Heart left ventricle (tissue), 16 donors: ENCODE data around the gene PCBP4. TPM values are rescaled to one million over a fixed set of nuclear protein-coding genes. Genes with fewer than 3 reads are reported as not detected.
A peak's percentile ranks its signal among the peaks of the same experiment; 100 is the strongest.

Experiments
- ATAC-seq, 4 donors: fragments of 200-7000 bp; cut with Tn5 transposase; one replicate each; pipeline ENCODE4 v1.9.1; 2020 to 2022; ENCODE audit warnings: moderate library complexity in 4 of 4, mild to moderate bottlenecking in 3 of 4, moderate number of reproducible peaks in 1 of 4
- DNase-seq, 5 donors: peaks; one replicate each; pipeline ENCODE4 v3.0.0-alpha.2; 2020
- H3K27ac ChIP-seq, 12 donors: fragments of 200-600 bp; sonication (generic) in 4 of 12; one replicate each; pipeline versions ENCODE4 v1.5.0 to v1.8.0; 2016 to 2022; ENCODE audit warnings: mild to moderate bottlenecking in 2 of 12
- H3K27me3 ChIP-seq, 9 donors: fragments of 200-600 bp; sonication (generic) in 2 of 9; one replicate each; pipeline versions ENCODE4 v1.5.1 to v1.8.0; 2016 to 2022; ENCODE audit warnings: mild to moderate bottlenecking in 3 of 9
- H3K36me3 ChIP-seq, 9 donors: fragments of 200-600 bp; sonication (generic) in 2 of 9; one replicate each; pipeline versions ENCODE4 v1.5.0 to v1.8.0; 2018 to 2022; ENCODE audit warnings: mild to moderate bottlenecking in 2 of 9
- H3K4me1 ChIP-seq, 12 donors: fragments of 200-600 bp; sonication (generic) in 4 of 12; one replicate each; pipeline versions ENCODE4 v1.5.0 to v1.8.0; 2016 to 2022; ENCODE audit warnings: mild to moderate bottlenecking in 3 of 12
- H3K4me3 ChIP-seq, 12 donors: fragments of 200-600 bp; sonication (generic) in 4 of 12; one replicate each; pipeline versions ENCODE4 v1.5.0 to v1.8.0; 2017 to 2022; ENCODE audit warnings: mild to moderate bottlenecking in 9 of 12, moderate library complexity in 4 of 12
- H3K9me3 ChIP-seq, 12 donors: fragments of 200-600 bp; sonication (generic) in 4 of 12; one replicate each; pipeline versions ENCODE4 v1.5.0 to v1.8.0; 2016 to 2022; ENCODE audit warnings: mild to moderate bottlenecking in 1 of 12
- POLR2A ChIP-seq, 2 donors: fragments of 450-650 bp; IDR thresholded peaks; one replicate each; pipeline ENCODE4 v1.6.1; 2017; ENCODE audit warnings: antibody characterized with exemption in 2 of 2, mild to moderate bottlenecking in 2 of 2, moderate library complexity in 2 of 2
- WGBS, 4 donors: extraction: QIAGEN DNeasy Blood & Tissue Kit in 2 of 4; methylation state at CpG; one replicate each; pipeline versions ENCODE4 v1.1.5 to v1.1.7; 2013 to 2018; 5-methylcytosine and 5-hydroxymethylcytosine counted together
- intact Hi-C, 10 donors: fragments of 100-400 bp; cut with DNase I; formaldehyde crosslinking; loops; one replicate each; pipeline versions ENCODE4 v1.11.1 to v1.14.2; 2022
- polyA plus RNA-seq, 2 donors: library from polyadenylated mRNA; stranded (reverse); fragments of 200-250 nt; gene quantifications; one replicate each; pipeline ENCODE4 v1.2.3, GENCODE V29; 2013
- total RNA-seq, 9 donors: library from RNA; depleted of rRNA in 2 of 9; stranded (reverse); fragments of >200 nt in 2 of 9; fragmentation: NEBNext Ultra II Directional in 3 of 9; extraction: Animal tissue kit (Norgen Biotek cat#: 25700) in 3 of 9; gene quantifications; one replicate each; pipeline versions ENCODE4 v1.1.0 to v1.2.4, GENCODE V29; 2016 to 2023
- TF ChIP-seq, protein P1 (sequence below), 12 donors: fragments of 200-600 bp; sonication (generic) in 4 of 12; IDR thresholded peaks; one replicate each; pipeline versions ENCODE4 v1.5.0 to v1.8.0; 2018 to 2022; ENCODE audit warnings: antibody characterized with exemption in 12 of 12, mild to moderate bottlenecking in 5 of 12
- donor health status: ischemic (EF 13 %, LVEDD 7.1; RV severe dilation, severe dysfunction).
- donor health status: healthy with polysubstance abuse.
- donor health status: DM: no; HTN: yes; CAD: no.
- donor health status: DM: no; HTN: no; CAD: no.
- donor health status: ischemic (EF 25% LVEDD 6.9; RV normal size, moderate dysfunction).
- donor health status: ischemic (EF 25% LVEDD 5.7; RV mildly dilated, moderate dysfunction).
- donor health status: healthy.
- donor health status: DM: yes; HTN: yes; CAD: no.
- donor health status: ischemic (EF 35%, LVEDD 5.7; RV mildly dilated, moderate dysfunction).
- donor health status: nonischemic (EF 11% LVEDD 7.7; RV severe dilation, severe dysfunction).
- donor health status: DM: yes; HTN: yes; CAD: no.
- donor health status: PGD.
- donor health status: ischemic (EF 29% LVEDD 5.4; RV normal size, mild dysfunction).
- donor health status: nonischemic (EF 23%, LVEDD 6.1; RV moderate dilation, normal function).

Gene PCBP4
- total and polyA plus RNA-seq, 11 donors: 55.4 to 149 (median 64.8) TPM

DNA sequence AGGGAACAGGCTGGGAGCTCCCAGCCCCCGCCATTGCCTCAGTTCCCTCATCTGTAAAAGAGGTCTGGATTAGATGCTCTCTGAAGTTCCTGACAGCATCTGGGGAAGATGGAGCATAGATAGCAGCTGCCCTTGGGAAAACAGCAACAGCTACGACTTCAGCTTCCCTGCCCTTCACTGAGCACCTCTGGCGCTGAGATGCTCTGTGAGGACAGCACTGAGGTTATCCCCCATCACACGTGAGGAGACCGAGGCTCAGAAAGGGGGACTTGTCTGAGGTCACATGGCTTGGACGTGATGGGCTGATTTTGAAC lies 39.5 kb upstream of the PCBP4 start:
- Histone ChIP-seq H3K9me3 (no peaks in the 10 kb centered on the region), H3K4me1 (peaks cover 16 to 43% (median 30%) of the 10 kb centered on the region in 12 donors), H3K36me3 (no peaks in the 10 kb centered on the region), H3K4me3 (no peak overlapping the region), H3K27ac (peak overlapping the region in 3 of 12 donors; percentile 56 to 82 (median 74)), H3K27me3 (no peaks in the 10 kb centered on the region)
- TF ChIP-seq, protein P1, sequence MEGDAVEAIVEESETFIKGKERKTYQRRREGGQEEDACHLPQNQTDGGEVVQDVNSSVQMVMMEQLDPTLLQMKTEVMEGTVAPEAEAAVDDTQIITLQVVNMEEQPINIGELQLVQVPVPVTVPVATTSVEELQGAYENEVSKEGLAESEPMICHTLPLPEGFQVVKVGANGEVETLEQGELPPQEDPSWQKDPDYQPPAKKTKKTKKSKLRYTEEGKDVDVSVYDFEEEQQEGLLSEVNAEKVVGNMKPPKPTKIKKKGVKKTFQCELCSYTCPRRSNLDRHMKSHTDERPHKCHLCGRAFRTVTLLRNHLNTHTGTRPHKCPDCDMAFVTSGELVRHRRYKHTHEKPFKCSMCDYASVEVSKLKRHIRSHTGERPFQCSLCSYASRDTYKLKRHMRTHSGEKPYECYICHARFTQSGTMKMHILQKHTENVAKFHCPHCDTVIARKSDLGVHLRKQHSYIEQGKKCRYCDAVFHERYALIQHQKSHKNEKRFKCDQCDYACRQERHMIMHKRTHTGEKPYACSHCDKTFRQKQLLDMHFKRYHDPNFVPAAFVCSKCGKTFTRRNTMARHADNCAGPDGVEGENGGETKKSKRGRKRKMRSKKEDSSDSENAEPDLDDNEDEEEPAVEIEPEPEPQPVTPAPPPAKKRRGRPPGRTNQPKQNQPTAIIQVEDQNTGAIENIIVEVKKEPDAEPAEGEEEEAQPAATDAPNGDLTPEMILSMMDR (IDR thresholded peaks at IDR 0.05): no peak
- no peak for TF ChIP-seq POLR2A (IDR thresholded peaks at IDR 0.05)
- no peak for ATAC-seq
- no peak for DNase-seq
- 64 to 75% (median 73%) methylated on average over 6 of the region's 6 CpGs for WGBS, 4 donors
- intact Hi-C loops: loop anchor here in 3 of 10 donors (2.0 to 10.0 kb wide), 3 partner anchors 46 to 338 kb away; no protein-coding TSS in a partner anchor

DNA sequence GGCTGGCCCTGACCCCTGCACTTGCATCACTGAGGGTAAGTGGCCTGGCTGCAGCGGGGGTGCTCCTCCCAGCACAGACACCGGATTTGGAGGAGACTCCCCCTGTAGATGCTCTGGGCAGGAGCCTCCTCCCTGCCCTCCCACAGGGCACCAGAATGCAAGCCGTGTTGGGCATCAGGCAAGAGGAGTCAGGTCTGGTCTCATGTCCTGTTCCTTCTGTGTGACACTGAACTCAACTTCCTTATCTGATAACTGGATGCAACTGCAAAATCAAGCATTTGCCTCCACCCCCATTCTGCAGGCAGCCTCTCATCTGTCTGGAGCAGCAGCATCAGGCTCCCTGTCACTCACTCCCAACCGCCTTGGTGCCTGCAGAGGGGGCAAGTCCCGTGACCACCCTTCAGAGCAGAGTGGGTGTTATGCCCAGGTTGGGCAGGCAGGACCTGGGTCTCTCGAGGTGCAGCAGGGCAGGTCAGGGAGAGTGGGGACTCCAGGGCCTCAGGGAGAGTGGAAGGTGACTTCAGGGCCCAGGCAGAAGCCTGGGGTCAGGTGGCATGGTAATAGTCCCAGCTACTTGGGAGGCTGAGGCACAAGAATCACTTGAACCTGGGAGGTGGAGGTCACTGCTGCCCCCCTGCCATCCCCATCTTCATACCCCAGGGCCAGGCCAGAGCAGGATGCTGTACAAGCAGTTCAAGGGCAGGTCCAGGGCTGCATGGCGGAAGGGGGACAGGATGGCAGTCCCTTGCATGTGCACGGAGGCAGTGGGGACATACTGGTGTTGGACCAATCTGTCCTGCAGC lies 39.0 kb upstream of the PCBP4 start:
- TF ChIP-seq, protein P1 (IDR thresholded peaks at IDR 0.05): no peak
- WGBS, 4 donors: 41 to 49% (median 48%) methylated on average over 6 to 8 of the region's 8 CpGs
- intact Hi-C loops: loop anchor here in 3 of 10 donors (2.0 to 10.0 kb wide), 3 partner anchors 46 to 339 kb away; no protein-coding TSS in a partner anchor
- H3K27me3 ChIP-seq: no peaks in the 10 kb centered on the region
- ATAC-seq (peak in 2 of 4 donors; percentile 2 to 3), DNase-seq (no peak)
- peaks cover 16 to 47% (median 34%) of the 10 kb centered on the region in 12 donors for H3K4me1 ChIP-seq
- H3K27ac ChIP-seq: peak overlapping the region in 10 of 12 donors; percentile 19 to 82 (median 66)
- peak overlapping the region in 3 of 12 donors; percentile 8 to 26 (median 16) for H3K4me3 ChIP-seq
- H3K9me3 ChIP-seq: no peaks in the 10 kb centered on the region
- H3K36me3 ChIP-seq: no peaks in the 10 kb centered on the region

DNA sequence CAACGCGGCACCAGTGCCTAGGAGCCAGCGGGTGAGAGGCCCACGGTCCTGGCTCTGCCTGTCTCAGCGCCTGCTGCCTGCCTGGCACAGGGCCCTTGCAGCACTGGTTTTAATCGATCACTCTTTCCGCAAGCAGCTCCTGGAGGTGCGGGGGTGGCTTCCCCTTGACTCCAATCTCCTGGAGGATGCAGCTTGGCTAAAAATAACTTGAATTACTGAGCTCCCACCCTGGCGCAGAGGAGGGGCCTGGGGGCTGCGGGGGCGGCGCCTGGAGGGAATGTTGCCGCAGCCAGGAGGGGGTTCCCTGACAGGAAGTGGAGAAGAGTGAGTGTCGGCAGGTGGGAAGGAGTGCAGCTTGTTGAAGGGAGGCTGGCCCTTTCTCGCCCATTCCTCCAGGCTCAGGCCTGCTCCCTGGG lies 38.3 kb upstream of the PCBP4 start:
- TF ChIP-seq POLR2A (IDR thresholded peaks at IDR 0.05): no peak
- TF ChIP-seq, protein P1 (IDR thresholded peaks at IDR 0.05): peak in 1 of 12 donors; percentile 14
- intact Hi-C loops: loop anchor here in 8 of 10 donors (1.0 to 10.0 kb wide), 7 partner anchors 47 to 339 kb away; partner anchors contain the start of gene DUSP7 (in 1 of the 8)
- Histone ChIP-seq H3K27ac (peak overlapping the region; percentile 19 to 82 (median 60)), H3K4me1 (peaks cover 16 to 47% (median 34%) of the 10 kb centered on the region in 12 donors), H3K4me3 (peak overlapping the region in 3 of 12 donors; percentile 8 to 26 (median 16)), H3K36me3 (no peaks in the 10 kb centered on the region), H3K9me3 (no peaks in the 10 kb centered on the region), H3K27me3 (no peaks in the 10 kb centered on the region)
- 5 to 11% (median 7%) methylated on average over 15 of the region's 15 CpGs for WGBS, 4 donors
- DNase-seq: peak in 4 of 5 donors; percentile 43 to 74 (median 66)
- peak; percentile 12 to 70 (median 42) for ATAC-seq

DNA sequence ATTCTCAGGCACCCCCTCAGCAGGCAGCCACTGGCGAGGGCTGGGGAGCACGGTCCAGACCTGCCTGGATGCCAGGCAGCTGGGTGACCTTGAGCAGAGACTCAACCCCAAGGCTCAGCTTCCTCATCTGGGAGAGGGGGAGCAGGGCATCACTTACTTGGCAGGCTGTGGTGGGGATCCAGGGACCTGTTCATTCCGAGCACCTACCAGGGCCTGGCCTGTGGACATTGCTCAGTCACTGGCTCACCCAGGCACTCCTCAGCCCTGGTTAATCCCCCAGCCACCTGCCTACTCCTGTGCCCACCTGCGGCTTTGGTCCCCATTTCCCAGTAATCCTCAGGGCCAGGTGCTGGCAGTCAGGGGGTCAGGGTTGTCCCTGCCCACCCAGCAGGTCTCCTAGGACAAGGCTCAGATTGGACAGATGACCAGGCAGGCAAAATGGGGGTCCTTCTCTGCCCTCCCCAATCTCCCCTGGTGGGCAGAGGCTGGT lies 37.7 kb upstream of the PCBP4 start:
- TF ChIP-seq POLR2A (IDR thresholded peaks at IDR 0.05): no peak
- TF ChIP-seq, protein P1 (IDR thresholded peaks at IDR 0.05): no peak
- peak overlapping the region in 11 of 12 donors; percentile 19 to 82 (median 65) for H3K27ac ChIP-seq
- DNase-seq (no peak), ATAC-seq (peak in 2 of 4 donors; percentile 2 to 3)
- WGBS, 4 donors: 76 to 91% (median 86%) methylated on average over 4 of the region's 4 CpGs
- no peak overlapping the region for H3K4me3 ChIP-seq
- H3K4me1 ChIP-seq: peaks cover 16 to 47% (median 34%) of the 10 kb centered on the region in 12 donors
- H3K36me3 ChIP-seq: no peaks in the 10 kb centered on the region
- H3K9me3 ChIP-seq: no peaks in the 10 kb centered on the region
- intact Hi-C loops: loop anchor here (1.0 to 10.0 kb wide), 14 partner anchors 47 to 340 kb away; partner anchors contain the start of gene DUSP7 (in 1 of the 10)
- H3K27me3 ChIP-seq: no peaks in the 10 kb centered on the region
